ENCODE results near the gene NRXN3. TPM values are rescaled to one million over a fixed set of nuclear protein-coding genes. Genes with fewer than 3 reads are reported as not detected.

The NRXN3 gene
- 0.24 TPM for polyA plus RNA-seq (2013)

DNA sequence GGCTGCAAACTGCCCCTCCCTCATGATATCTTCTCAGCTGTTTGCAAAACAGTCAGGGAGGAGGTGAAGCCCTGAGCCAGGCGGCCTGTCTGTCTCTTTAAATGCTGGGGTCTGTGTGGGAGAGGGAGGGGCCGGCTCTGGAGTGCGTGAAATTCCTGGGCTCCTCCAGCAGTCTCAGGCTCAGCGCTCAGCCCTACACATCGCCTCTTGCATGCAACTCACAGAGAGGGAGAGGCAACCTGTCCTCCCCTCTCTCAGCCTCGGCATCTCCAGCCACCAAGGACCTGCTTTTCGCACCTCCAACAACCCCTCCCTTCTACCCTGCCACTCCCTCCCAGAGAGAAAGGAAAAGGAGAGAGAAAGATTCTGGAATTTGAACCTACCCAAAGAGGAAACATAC is at the start of gene NRXN3:
Gene NRXN3, plus strand, starts transcription at position 171 of the 400 bp plus-strand sequence. CDS start 72,721 bp downstream, outside the sequence.
- Histone ChIP-seq H3K9me3 (ENCODE audit: control extremely low read depth in 1 of 5, control insufficient read depth in 4 of 5, insufficient read depth in 2 of 5, low read depth in 1 of 5, low read length in 4 of 5) (peaks cover 0 to 2% (median 0%) of the 10 kb centered on the region in 5 experiments), H3K4me1 (ENCODE audit: control extremely low read depth in 1 of 4, control insufficient read depth in 4 of 4, insufficient read depth in 4 of 4, low read length in 3 of 4) (no peaks in the 10 kb centered on the region), H3K27ac (ENCODE audit: insufficient read depth in 1 of 2, low read depth in 1 of 2, low read length in 2 of 2, poor library complexity in 1 of 2, severe bottlenecking in 2 of 2) (no peak within 1 kb of the TSS), H3K27me3 (replicated peaks in 2 of 5; ENCODE audit: control insufficient read depth in 4 of 5, insufficient read depth in 5 of 5, low read length in 4 of 5) (peaks cover 0 to 54% (median 13%) of the 10 kb centered on the region in 5 experiments), H3K4me3 (ENCODE audit: control insufficient read depth in 1 of 7, extremely low read depth in 1 of 7, insufficient read depth in 4 of 7, low read depth in 2 of 7, low read length in 6 of 7) (no peak within 1 kb of the TSS), H3K36me3 (ENCODE audit: control insufficient read depth in 4 of 4, insufficient read depth in 4 of 4, low read length in 3 of 4) (no peaks in the 10 kb centered on the region)
- CTCF ChIA-PET = interaction anchor here (0.7 kb wide), 1 partner anchor 41 kb away, joined by 3 read pairs; no protein-coding TSS in a partner anchor
- 0% methylated on average over 2 of the region's 7 CpGs for WGBS (ENCODE audit: insufficient coverage)
- no peak for DNase-seq
- POLR2A ChIA-PET = no interaction called here

DNA sequence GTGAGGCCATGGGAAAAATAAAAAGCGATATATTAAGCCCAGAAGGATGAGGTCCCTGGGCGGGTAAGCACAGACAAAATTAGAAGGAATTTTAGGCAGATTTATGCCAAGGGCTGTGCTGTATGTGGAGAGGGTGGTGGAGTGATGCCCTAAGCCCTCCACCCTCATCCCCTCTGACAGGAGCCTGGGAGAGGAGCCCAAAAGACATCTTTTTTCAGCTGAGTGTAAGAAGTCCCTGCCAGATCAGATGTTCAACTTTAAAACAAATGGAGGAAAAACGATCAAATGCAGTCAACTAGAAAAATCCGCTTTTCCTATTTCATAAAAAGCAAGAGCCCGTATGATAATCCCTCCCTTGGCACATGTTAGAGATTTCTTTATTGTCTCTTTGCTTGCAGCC is 47.7 kb upstream of the NRXN3 start:
- CTCF ChIA-PET = no interaction called here
- Histone ChIP-seq H3K9me3 (ENCODE audit: control extremely low read depth in 1 of 5, control insufficient read depth in 4 of 5, insufficient read depth in 2 of 5, low read depth in 1 of 5, low read length in 4 of 5) (peaks cover 0 to 9% (median 1%) of the 10 kb centered on the region in 5 experiments), H3K36me3 (ENCODE audit: control insufficient read depth in 4 of 4, insufficient read depth in 4 of 4, low read length in 3 of 4) (no peaks in the 10 kb centered on the region), H3K4me3 (ENCODE audit: control insufficient read depth in 1 of 7, extremely low read depth in 1 of 7, insufficient read depth in 4 of 7, low read depth in 2 of 7, low read length in 6 of 7) (no peak overlapping the region), H3K27ac (ENCODE audit: insufficient read depth in 1 of 2, low read depth in 1 of 2, low read length in 2 of 2, poor library complexity in 1 of 2, severe bottlenecking in 2 of 2) (no peak overlapping the region), H3K27me3 (replicated peaks in 2 of 5; ENCODE audit: control insufficient read depth in 4 of 5, insufficient read depth in 5 of 5, low read length in 4 of 5) (no peaks in the 10 kb centered on the region), H3K4me1 (ENCODE audit: control extremely low read depth in 1 of 4, control insufficient read depth in 4 of 4, insufficient read depth in 4 of 4, low read length in 3 of 4) (peaks cover 0 to 11% (median 6%) of the 10 kb centered on the region in 4 experiments)
- 97% methylated on average over 5 of the region's 5 CpGs for WGBS (ENCODE audit: insufficient coverage)
- POLR2A ChIA-PET = no interaction called here
- DNase-seq = no peak

DNA sequence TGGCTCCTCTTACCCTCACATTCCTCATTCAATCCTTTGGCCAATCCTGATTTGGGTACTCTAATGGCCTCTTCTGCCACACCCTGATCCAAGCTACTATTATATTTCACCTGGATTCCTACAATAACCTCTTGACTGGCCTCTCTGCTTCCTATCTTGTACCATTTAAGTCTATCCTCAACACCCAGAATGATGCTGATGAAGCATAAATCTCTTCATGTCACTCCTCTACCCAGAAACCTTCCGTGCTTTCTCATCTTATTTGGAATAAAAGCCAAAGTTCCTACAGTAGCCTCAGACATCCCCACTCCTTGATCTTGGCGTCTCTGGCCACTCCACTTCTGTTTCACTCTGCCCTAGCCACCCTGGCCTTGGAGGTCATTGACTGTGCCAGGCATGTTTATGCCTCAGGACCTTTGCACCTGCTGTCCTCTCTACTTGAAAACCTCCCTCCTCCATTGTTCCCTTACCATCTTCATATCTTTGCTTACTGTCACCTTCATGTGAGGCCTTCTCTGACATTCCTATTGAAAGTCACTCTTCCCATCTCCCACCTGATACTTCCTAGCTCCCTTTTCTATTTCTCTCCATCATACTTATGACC is 46.4 kb upstream of the NRXN3 start:
- CTCF ChIA-PET = no interaction called here
- peaks cover 0 to 11% (median 6%) of the 10 kb centered on the region in 4 experiments for H3K4me1 ChIP-seq (ENCODE audit: control extremely low read depth in 1 of 4, control insufficient read depth in 4 of 4, insufficient read depth in 4 of 4, low read length in 3 of 4)
- no peaks in the 10 kb centered on the region for H3K27me3 ChIP-seq (replicated peaks in 2 of 5; ENCODE audit: control insufficient read depth in 4 of 5, insufficient read depth in 5 of 5, low read length in 4 of 5)
- POLR2A ChIA-PET = no interaction called here
- no peak overlapping the region for H3K27ac ChIP-seq (ENCODE audit: insufficient read depth in 1 of 2, low read depth in 1 of 2, low read length in 2 of 2, poor library complexity in 1 of 2, severe bottlenecking in 2 of 2)
- no peaks in the 10 kb centered on the region for H3K36me3 ChIP-seq (ENCODE audit: control insufficient read depth in 4 of 4, insufficient read depth in 4 of 4, low read length in 3 of 4)
- WGBS (ENCODE audit: insufficient coverage) = 96% methylated on average over 2 of the region's 2 CpGs
- no peak for DNase-seq
- no peak overlapping the region for H3K4me3 ChIP-seq (ENCODE audit: control insufficient read depth in 1 of 7, extremely low read depth in 1 of 7, insufficient read depth in 4 of 7, low read depth in 2 of 7, low read length in 6 of 7)
- H3K9me3 ChIP-seq (ENCODE audit: control extremely low read depth in 1 of 5, control insufficient read depth in 4 of 5, insufficient read depth in 2 of 5, low read depth in 1 of 5, low read length in 4 of 5) = peaks cover 0 to 6% (median under 1%) of the 10 kb centered on the region in 5 experiments

DNA sequence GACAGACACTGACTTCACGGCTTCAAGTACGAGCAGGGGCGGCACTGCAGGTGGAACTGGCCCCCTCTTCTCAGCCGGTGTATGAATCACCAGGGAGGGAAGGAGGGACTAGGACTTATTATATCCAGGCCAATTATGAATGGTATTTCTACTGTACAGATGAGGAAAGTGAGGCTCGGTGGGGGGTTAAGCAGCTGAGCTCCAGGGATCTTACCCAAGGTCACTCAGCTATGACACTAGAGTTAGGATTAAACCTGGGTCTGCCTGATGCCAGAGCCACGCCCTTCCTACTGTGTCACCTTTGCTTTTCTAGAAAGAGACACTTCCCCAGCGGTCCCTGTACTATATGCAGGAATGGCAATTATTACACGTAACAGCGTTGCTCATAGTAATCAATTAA is 42.2 kb upstream of the NRXN3 start:
- Histone ChIP-seq H3K9me3 (ENCODE audit: control extremely low read depth in 1 of 5, control insufficient read depth in 4 of 5, insufficient read depth in 2 of 5, low read depth in 1 of 5, low read length in 4 of 5) (no peaks in the 10 kb centered on the region), H3K4me3 (ENCODE audit: control insufficient read depth in 1 of 7, extremely low read depth in 1 of 7, insufficient read depth in 4 of 7, low read depth in 2 of 7, low read length in 6 of 7) (no peak overlapping the region), H3K4me1 (ENCODE audit: control extremely low read depth in 1 of 4, control insufficient read depth in 4 of 4, insufficient read depth in 4 of 4, low read length in 3 of 4) (peaks cover 2 to 11% (median 6%) of the 10 kb centered on the region in 4 experiments), H3K27ac (ENCODE audit: insufficient read depth in 1 of 2, low read depth in 1 of 2, low read length in 2 of 2, poor library complexity in 1 of 2, severe bottlenecking in 2 of 2) (no peak overlapping the region), H3K36me3 (ENCODE audit: control insufficient read depth in 4 of 4, insufficient read depth in 4 of 4, low read length in 3 of 4) (no peaks in the 10 kb centered on the region), H3K27me3 (replicated peaks in 2 of 5; ENCODE audit: control insufficient read depth in 4 of 5, insufficient read depth in 5 of 5, low read length in 4 of 5) (no peaks in the 10 kb centered on the region)
- DNase-seq = no peak
- ChIA-PET CTCF (no interaction called here), POLR2A (no interaction called here)
- 97% methylated on average over 7 of the region's 9 CpGs for WGBS (ENCODE audit: insufficient coverage)

DNA sequence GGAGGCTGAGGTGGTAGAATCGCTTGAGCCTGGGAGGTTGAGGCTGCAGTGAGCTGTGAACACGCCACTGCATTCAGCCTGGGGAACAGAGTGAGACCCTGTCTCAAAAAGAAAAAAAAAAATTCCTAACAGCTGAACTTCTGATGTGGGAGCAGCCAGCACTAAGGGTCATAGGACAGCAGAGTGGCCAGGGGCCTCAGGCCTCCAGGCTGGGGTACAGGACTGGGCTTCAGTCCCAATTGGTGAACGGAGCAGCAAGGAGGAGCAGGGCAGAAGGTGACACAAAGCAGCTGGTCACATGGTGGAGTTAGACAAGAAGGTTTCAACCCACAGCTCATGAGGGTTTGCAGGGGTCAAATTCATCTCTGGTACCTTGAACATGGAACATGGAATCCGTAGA is 40.8 kb upstream of the NRXN3 start:
- no peak overlapping the region for H3K27ac ChIP-seq (ENCODE audit: insufficient read depth in 1 of 2, low read depth in 1 of 2, low read length in 2 of 2, poor library complexity in 1 of 2, severe bottlenecking in 2 of 2)
- ChIA-PET POLR2A (no interaction called here), CTCF (interaction anchor here (0.6 kb wide), 1 partner anchor 40 kb away, joined by 3 read pairs; no protein-coding TSS in a partner anchor)
- H3K36me3 ChIP-seq (ENCODE audit: control insufficient read depth in 4 of 4, insufficient read depth in 4 of 4, low read length in 3 of 4) = no peaks in the 10 kb centered on the region
- no peak for DNase-seq
- no peaks in the 10 kb centered on the region for H3K27me3 ChIP-seq (replicated peaks in 2 of 5; ENCODE audit: control insufficient read depth in 4 of 5, insufficient read depth in 5 of 5, low read length in 4 of 5)
- H3K4me3 ChIP-seq (ENCODE audit: control insufficient read depth in 1 of 7, extremely low read depth in 1 of 7, insufficient read depth in 4 of 7, low read depth in 2 of 7, low read length in 6 of 7) = no peak overlapping the region
- WGBS (ENCODE audit: insufficient coverage) = 100% methylated on average over 4 of the region's 4 CpGs
- no peaks in the 10 kb centered on the region for H3K9me3 ChIP-seq (ENCODE audit: control extremely low read depth in 1 of 5, control insufficient read depth in 4 of 5, insufficient read depth in 2 of 5, low read depth in 1 of 5, low read length in 4 of 5)
- H3K4me1 ChIP-seq (ENCODE audit: control extremely low read depth in 1 of 4, control insufficient read depth in 4 of 4, insufficient read depth in 4 of 4, low read length in 3 of 4) = peaks cover 0 to 8% (median 5%) of the 10 kb centered on the region in 4 experiments

DNA sequence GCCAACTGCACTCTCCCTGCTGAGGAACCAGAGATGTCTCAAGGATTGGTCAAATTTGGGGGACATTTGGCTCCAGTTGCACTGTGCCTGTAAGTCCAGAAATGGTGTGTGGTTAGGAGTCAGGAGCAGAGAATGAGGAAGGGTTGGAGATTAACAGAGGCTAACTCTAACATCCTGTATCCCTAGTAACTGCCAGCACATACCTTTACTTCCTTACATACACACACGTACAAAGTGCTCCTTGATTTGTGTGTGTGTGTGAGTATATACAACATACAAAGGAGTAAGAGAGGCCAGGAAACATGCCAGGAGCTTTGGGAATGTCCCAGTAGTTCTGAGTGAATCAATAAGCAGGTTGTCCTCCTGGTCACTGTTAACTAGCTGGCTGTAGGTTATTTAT is 39.8 kb upstream of the NRXN3 start:
- CTCF ChIA-PET = no interaction called here

DNA sequence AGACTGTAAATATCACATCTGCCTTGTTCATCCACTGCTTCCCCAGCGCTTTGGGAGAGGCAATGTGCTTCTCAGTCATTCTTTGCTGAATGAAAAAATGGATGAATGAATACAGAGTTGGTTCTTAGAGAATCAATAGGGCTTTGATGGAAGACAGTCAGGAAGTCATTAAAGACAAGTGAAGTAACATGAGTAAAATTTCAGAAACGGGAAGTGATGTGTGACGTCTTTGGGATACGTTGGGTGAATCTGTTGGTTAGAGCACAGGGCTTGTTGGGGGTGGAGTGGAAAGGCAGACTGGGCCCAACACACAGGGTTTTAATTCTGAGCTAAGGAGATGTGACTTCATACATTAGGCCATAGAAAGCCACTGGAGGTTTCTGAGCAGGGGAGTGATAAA is 39.0 kb upstream of the NRXN3 start:
- Histone ChIP-seq H3K27me3 (replicated peaks in 2 of 5; ENCODE audit: control insufficient read depth in 4 of 5, insufficient read depth in 5 of 5, low read length in 4 of 5) (no peaks in the 10 kb centered on the region), H3K27ac (ENCODE audit: insufficient read depth in 1 of 2, low read depth in 1 of 2, low read length in 2 of 2, poor library complexity in 1 of 2, severe bottlenecking in 2 of 2) (no peak overlapping the region), H3K4me3 (ENCODE audit: control insufficient read depth in 1 of 7, extremely low read depth in 1 of 7, insufficient read depth in 4 of 7, low read depth in 2 of 7, low read length in 6 of 7) (no peak overlapping the region), H3K4me1 (ENCODE audit: control extremely low read depth in 1 of 4, control insufficient read depth in 4 of 4, insufficient read depth in 4 of 4, low read length in 3 of 4) (peaks cover 9 to 20% (median 18%) of the 10 kb centered on the region in 4 experiments), H3K9me3 (ENCODE audit: control extremely low read depth in 1 of 5, control insufficient read depth in 4 of 5, insufficient read depth in 2 of 5, low read depth in 1 of 5, low read length in 4 of 5) (no peaks in the 10 kb centered on the region), H3K36me3 (ENCODE audit: control insufficient read depth in 4 of 4, insufficient read depth in 4 of 4, low read length in 3 of 4) (no peaks in the 10 kb centered on the region)
- ChIA-PET POLR2A (no interaction called here), CTCF (no interaction called here)
- 82% methylated on average over 3 of the region's 4 CpGs for WGBS (ENCODE audit: insufficient coverage)
- DNase-seq = no peak

More for the DNA sequence above, 39.8 kb upstream of the NRXN3 start:
- DNase-seq = no peak
- no CpG with 5 or more reads among the region's 1 CpG for WGBS (ENCODE audit: insufficient coverage)
- H3K36me3 ChIP-seq (ENCODE audit: control insufficient read depth in 4 of 4, insufficient read depth in 4 of 4, low read length in 3 of 4) = no peaks in the 10 kb centered on the region
- H3K27me3 ChIP-seq (replicated peaks in 2 of 5; ENCODE audit: control insufficient read depth in 4 of 5, insufficient read depth in 5 of 5, low read length in 4 of 5) = no peaks in the 10 kb centered on the region
- H3K27ac ChIP-seq (ENCODE audit: insufficient read depth in 1 of 2, low read depth in 1 of 2, low read length in 2 of 2, poor library complexity in 1 of 2, severe bottlenecking in 2 of 2) = no peak overlapping the region
- H3K9me3 ChIP-seq (ENCODE audit: control extremely low read depth in 1 of 5, control insufficient read depth in 4 of 5, insufficient read depth in 2 of 5, low read depth in 1 of 5, low read length in 4 of 5) = no peaks in the 10 kb centered on the region
- peaks cover 5 to 11% (median 10%) of the 10 kb centered on the region in 4 experiments for H3K4me1 ChIP-seq (ENCODE audit: control extremely low read depth in 1 of 4, control insufficient read depth in 4 of 4, insufficient read depth in 4 of 4, low read length in 3 of 4)
- no peak overlapping the region for H3K4me3 ChIP-seq (ENCODE audit: control insufficient read depth in 1 of 7, extremely low read depth in 1 of 7, insufficient read depth in 4 of 7, low read depth in 2 of 7, low read length in 6 of 7)
- POLR2A ChIA-PET = no interaction called here

Data from common myeloid progenitor, CD34-positive (primary cell).